ENCODE measurements around the gene CPNE1. TPM values are rescaled to one million over a fixed set of nuclear protein-coding genes. Genes with fewer than 3 reads are reported as not detected.

Gene CPNE1
- total RNA-seq, 1 experiment from 2014 or later: 155 TPM

DNA sequence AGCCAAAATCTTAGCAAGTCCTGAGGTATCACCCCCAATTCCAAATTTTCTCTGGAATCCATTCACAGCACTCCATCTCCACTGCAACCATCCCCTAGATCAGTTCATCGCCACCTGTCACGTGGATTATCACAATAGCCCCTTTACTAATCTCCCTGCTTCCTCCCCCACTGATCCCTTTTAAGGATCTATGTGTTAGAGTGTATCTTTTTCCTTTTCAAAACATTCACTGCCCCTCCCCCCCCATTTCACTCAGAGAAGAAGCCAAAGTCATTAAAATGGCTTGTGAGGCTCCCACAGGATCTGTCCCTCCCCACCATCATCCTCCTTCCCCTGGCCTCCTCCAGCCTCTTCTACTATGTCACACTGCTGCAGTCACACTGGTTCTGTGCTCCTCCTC is 67.5 kb downstream of the CPNE1 start:
- Mint-ChIP-seq H3K9me3 (no peaks in the 10 kb centered on the region), H3K36me3 (ENCODE audit: insufficient read depth in 1 of 3, low read depth in 3 of 3) (no peaks in the 10 kb centered on the region; a peak in 1 of 7 replicates), H3K4me3 (no peak overlapping the region), H3K27me3 (ENCODE audit: low read depth) (peaks cover 47% of the 10 kb centered on the region), H3K4me1 (peaks cover 9 to 21% of the 10 kb centered on the region in 2 experiments), H3K27ac (no peak overlapping the region)
- H3K9me3 ChIP-seq (ENCODE audit: control insufficient read depth, low read depth, low read length): no peaks in the 10 kb centered on the region
- H2BK12ac ChIP-seq (ENCODE audit: insufficient read length, low read depth, low read length): no peak overlapping the region
- H3K23me2 ChIP-seq (ENCODE audit: insufficient read length, low read depth, low read length, poor library complexity, severe bottlenecking): peaks cover 16% of the 10 kb centered on the region
- no peak overlapping the region for H3K14ac ChIP-seq (ENCODE audit: insufficient read depth, low read length)
- TF ChIP-seq, protein P1, sequence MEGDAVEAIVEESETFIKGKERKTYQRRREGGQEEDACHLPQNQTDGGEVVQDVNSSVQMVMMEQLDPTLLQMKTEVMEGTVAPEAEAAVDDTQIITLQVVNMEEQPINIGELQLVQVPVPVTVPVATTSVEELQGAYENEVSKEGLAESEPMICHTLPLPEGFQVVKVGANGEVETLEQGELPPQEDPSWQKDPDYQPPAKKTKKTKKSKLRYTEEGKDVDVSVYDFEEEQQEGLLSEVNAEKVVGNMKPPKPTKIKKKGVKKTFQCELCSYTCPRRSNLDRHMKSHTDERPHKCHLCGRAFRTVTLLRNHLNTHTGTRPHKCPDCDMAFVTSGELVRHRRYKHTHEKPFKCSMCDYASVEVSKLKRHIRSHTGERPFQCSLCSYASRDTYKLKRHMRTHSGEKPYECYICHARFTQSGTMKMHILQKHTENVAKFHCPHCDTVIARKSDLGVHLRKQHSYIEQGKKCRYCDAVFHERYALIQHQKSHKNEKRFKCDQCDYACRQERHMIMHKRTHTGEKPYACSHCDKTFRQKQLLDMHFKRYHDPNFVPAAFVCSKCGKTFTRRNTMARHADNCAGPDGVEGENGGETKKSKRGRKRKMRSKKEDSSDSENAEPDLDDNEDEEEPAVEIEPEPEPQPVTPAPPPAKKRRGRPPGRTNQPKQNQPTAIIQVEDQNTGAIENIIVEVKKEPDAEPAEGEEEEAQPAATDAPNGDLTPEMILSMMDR (conservative IDR thresholded peaks at IDR 0.05): no peak
- no peaks in the 10 kb centered on the region for H3K4me1 ChIP-seq (ENCODE audit: insufficient read depth, low read length)
- no peak overlapping the region for H4K91ac ChIP-seq (ENCODE audit: insufficient read length, low read depth, low read length)
- H3K27ac ChIP-seq (ENCODE audit: insufficient read length, low read depth, low read length): no peak overlapping the region
- H3K79me1 ChIP-seq (ENCODE audit: insufficient read depth, low read depth, low read length, poor library complexity, severe bottlenecking): no peaks in the 10 kb centered on the region
- no CpG with 5 or more reads among the region's 2 CpGs for WGBS (ENCODE audit: extremely low coverage, insufficient read length, low lambda C conversion rate)
- no peak overlapping the region for H3T11ph ChIP-seq (ENCODE audit: low read length)
- no peaks in the 10 kb centered on the region for H3K79me2 ChIP-seq (ENCODE audit: insufficient read depth, low read length)
- H4K8ac ChIP-seq (replicated peaks; ENCODE audit: insufficient read length, low read depth, low read length): no peak overlapping the region
- H2BK5ac ChIP-seq (ENCODE audit: insufficient read length, low read length): no peak overlapping the region
- no peak overlapping the region for H2BK120ac ChIP-seq (ENCODE audit: low read depth, low read length, poor library complexity, severe bottlenecking)
- peaks cover 6% of the 10 kb centered on the region; the same call in 1 of the 2 replicates for H3K27me3 ChIP-seq (ENCODE audit: insufficient read depth, low read length)
- H4K5ac ChIP-seq (ENCODE audit: insufficient read length, low read depth, low read length): no peak overlapping the region
- H3K4me2 ChIP-seq (ENCODE audit: insufficient read depth, insufficient read length, low read length): no peak overlapping the region
- DNase-seq: no peak
- H3K18ac ChIP-seq (ENCODE audit: insufficient read length, low read depth, low read length): no peak overlapping the region
- no peaks in the 10 kb centered on the region for H4K20me1 ChIP-seq (ENCODE audit: control insufficient read depth, insufficient read depth, insufficient read length)
- H2AFZ ChIP-seq (ENCODE audit: low read length): no peak overlapping the region
- no peak overlapping the region for H3K56ac ChIP-seq (ENCODE audit: insufficient read length, low read depth, low read length)
- no peak overlapping the region for H3K4ac ChIP-seq (ENCODE audit: low read depth, low read length)
- H2AK5ac ChIP-seq (ENCODE audit: insufficient read length, low read length): no peak overlapping the region
- H2BK20ac ChIP-seq (ENCODE audit: low read depth, low read length, poor library complexity, severe bottlenecking): no peak overlapping the region
- no peak overlapping the region for H2BK15ac ChIP-seq (ENCODE audit: low read depth, low read length)
- no peak overlapping the region for H3K23ac ChIP-seq (ENCODE audit: insufficient read length, low read depth, low read length)
- H3K9ac ChIP-seq (ENCODE audit: extremely low read depth, insufficient read length, low read length): no peak overlapping the region

Measured in H9 (cell line).